MCF 10A (cell line): Measurements from ENCODE around the gene MCTP2. TPM values are rescaled to one million over a fixed set of nuclear protein-coding genes. Genes with fewer than 3 reads are reported as not detected.

Source experiments
- BruUV-seq: library from RNA; stranded (reverse); fragments of 400-500 nt; replicated peaks from 2 replicates; lab custom pipeline; 2021; lab: Mats Ljungman, UMichigan
- CTCF ChIA-PET: fragments of 300-600 bp; sonication (Branson Sonifier 250); formaldehyde crosslinking; extraction: SDS; loops from one replicate; lab custom pipeline; 2021; ENCODE audit warnings: antibody characterized with exemption, inconsistent platforms; lab: Yijun Ruan, JAX
- POLR2A ChIA-PET: fragments of 300-600, 350-650 bp; sonication (Branson Sonifier 250); formaldehyde crosslinking; extraction: SDS; loops from one replicate; lab custom pipeline; 2020; ENCODE audit warnings: antibody characterized with exemption, inconsistent platforms; lab: Yijun Ruan, JAX
- DNase-seq: peaks from one replicate; pipeline ENCODE4 v3.0.0-alpha.2; 2018; ENCODE audit not compliant: unreplicated experiment
- H3K27ac Mint-ChIP-seq: one replicate; pipeline ENCODE4 v1.8.0; 2022; ENCODE audit warnings: mild to moderate bottlenecking, low read depth, mixed read lengths; ENCODE audit not compliant: unreplicated experiment
- H3K27me3 Mint-ChIP-seq: one replicate; pipeline ENCODE4 v1.8.0; 2022; ENCODE audit warnings: mixed read lengths; ENCODE audit not compliant: insufficient read depth, unreplicated experiment
- H3K36me3 Mint-ChIP-seq: one replicate; pipeline ENCODE4 v1.8.0; 2022; ENCODE audit warnings: mild to moderate bottlenecking, moderate library complexity, mixed read lengths; ENCODE audit not compliant: insufficient read depth, unreplicated experiment
- H3K4me1 Mint-ChIP-seq: one replicate; pipeline ENCODE4 v1.8.0; 2022; ENCODE audit warnings: mixed read lengths; ENCODE audit not compliant: insufficient read depth, unreplicated experiment
- H3K4me3 Mint-ChIP-seq: one replicate; pipeline ENCODE4 v1.8.0; 2022; ENCODE audit warnings: mild to moderate bottlenecking, moderate library complexity, mixed read lengths; ENCODE audit not compliant: unreplicated experiment
- H3K9me3 Mint-ChIP-seq: one replicate; pipeline ENCODE4 v1.8.0; 2022; ENCODE audit warnings: mixed read lengths; ENCODE audit not compliant: unreplicated experiment
- intact Hi-C: fragments of 100-400 bp; cut with micrococcal nuclease; formaldehyde crosslinking; loops from 2 replicates; pipeline ENCODE4 v1.14.1; 2022
- total RNA-seq: library from RNA; stranded (reverse); gene quantifications from 2 replicates; pipeline ENCODE4 v1.2.3, GENCODE V29; 2022
- TF ChIP-seq, protein P1 (sequence below): fragments of 200-600 bp; IDR thresholded peaks from one replicate; pipeline ENCODE4 v1.8.0; 2022; ENCODE audit warnings: antibody characterized with exemption, mild to moderate bottlenecking; ENCODE audit not compliant: unreplicated experiment

Gene MCTP2
- total RNA-seq, 1 experiment from 2014 or later = 25.7 TPM

DNA sequence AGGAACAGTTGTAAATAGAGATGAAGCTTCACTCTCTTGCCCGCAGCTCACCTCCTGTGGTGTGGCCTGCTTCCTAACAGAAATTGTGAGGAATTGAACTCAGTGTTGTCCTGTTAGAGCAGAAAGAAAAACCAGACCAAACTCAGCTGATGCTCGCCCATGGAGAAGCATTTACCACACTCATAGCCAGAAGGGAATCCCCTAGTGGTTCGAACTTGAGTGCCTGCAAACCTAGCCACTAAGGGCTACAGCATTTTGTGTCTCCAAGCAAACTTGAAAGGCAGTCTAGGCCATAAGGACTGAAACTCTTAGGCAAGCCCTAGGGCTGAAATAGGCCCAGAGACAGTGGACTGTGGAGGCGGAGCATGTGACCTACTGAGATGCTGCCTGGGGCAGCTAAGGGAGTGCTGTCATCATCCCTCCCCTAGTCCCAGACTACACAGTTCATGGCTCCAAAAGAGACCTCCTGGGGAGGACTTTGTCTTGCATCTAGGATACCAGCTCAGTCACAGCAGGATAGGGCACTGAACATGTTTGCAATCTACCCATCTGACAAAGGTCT is 44.5 kb upstream of the MCTP2 start:
- peaks cover under 1% of the 10 kb centered on the region for H3K4me1 Mint-ChIP-seq
- H3K4me3 Mint-ChIP-seq = no peak overlapping the region
- CTCF ChIA-PET = interaction anchor here (0.7 to 1.8 kb wide), 2 partner anchors 121 to 137 kb away, joined by 3 to 17 read pairs; no protein-coding TSS in a partner anchor
- no peaks in the 10 kb centered on the region for H3K27me3 Mint-ChIP-seq
- H3K9me3 Mint-ChIP-seq = no peaks in the 10 kb centered on the region
- TF ChIP-seq, protein P1, sequence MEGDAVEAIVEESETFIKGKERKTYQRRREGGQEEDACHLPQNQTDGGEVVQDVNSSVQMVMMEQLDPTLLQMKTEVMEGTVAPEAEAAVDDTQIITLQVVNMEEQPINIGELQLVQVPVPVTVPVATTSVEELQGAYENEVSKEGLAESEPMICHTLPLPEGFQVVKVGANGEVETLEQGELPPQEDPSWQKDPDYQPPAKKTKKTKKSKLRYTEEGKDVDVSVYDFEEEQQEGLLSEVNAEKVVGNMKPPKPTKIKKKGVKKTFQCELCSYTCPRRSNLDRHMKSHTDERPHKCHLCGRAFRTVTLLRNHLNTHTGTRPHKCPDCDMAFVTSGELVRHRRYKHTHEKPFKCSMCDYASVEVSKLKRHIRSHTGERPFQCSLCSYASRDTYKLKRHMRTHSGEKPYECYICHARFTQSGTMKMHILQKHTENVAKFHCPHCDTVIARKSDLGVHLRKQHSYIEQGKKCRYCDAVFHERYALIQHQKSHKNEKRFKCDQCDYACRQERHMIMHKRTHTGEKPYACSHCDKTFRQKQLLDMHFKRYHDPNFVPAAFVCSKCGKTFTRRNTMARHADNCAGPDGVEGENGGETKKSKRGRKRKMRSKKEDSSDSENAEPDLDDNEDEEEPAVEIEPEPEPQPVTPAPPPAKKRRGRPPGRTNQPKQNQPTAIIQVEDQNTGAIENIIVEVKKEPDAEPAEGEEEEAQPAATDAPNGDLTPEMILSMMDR = no peak
- DNase-seq = no peak
- no peaks in the 10 kb centered on the region for H3K36me3 Mint-ChIP-seq
- no TSS peak for BruUV-seq
- intact Hi-C loops = no loop called here
- no peak overlapping the region for H3K27ac Mint-ChIP-seq
- POLR2A ChIA-PET = no interaction called here

DNA sequence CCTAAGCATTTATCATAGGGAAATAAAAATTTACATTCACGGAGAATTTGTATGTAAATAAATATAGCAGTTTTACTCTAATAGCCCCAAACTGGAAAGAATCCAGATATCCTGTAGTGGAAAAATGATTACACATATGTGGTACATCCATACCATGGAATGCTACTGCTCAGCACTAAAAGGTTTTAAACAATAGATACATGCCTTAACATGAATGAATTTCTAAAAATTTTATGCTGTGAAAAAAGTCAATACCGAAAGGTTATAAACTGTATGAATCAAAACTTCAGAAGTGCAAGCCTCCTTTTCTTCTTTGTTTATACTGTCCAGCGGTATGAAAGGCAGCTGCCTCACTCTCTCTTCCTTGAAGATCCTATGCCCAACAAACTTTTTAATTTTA is 37.5 kb upstream of the MCTP2 start:
- CTCF ChIA-PET = no interaction called here

DNA sequence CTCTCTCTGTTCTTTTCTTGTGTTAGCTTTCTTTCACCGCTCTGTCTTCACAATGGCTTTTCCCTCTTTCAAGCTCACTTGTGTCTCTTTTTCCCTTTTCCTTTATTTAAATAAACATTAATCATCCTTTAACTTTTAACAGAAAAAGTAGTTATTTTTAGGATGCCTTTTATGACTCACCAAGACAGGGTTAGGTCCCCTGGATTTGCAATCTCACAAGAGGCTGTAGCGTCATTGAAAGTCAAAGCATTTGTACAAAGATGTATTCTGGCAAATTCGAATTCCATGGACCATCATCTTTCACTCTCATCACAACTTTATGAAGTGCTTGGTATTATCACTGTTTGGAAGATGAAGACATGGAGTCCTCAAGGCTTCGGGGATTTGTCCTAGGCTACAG is 34.8 kb upstream of the MCTP2 start:
- Mint-ChIP-seq H3K27ac (no peak overlapping the region), H3K9me3 (no peaks in the 10 kb centered on the region), H3K4me1 (peaks cover 4% of the 10 kb centered on the region), H3K36me3 (no peaks in the 10 kb centered on the region), H3K4me3 (no peak overlapping the region), H3K27me3 (no peaks in the 10 kb centered on the region)
- no TSS peak for BruUV-seq
- POLR2A ChIA-PET = no interaction called here
- DNase-seq = no peak
- CTCF ChIA-PET = no interaction called here
- intact Hi-C loops = no loop called here
- TF ChIP-seq, protein P1 = no peak

More for the DNA sequence above, 37.5 kb upstream of the MCTP2 start:
- no peak overlapping the region for H3K4me3 Mint-ChIP-seq
- H3K27me3 Mint-ChIP-seq = no peaks in the 10 kb centered on the region
- H3K9me3 Mint-ChIP-seq = no peaks in the 10 kb centered on the region
- no TSS peak for BruUV-seq
- intact Hi-C loops = no loop called here
- H3K36me3 Mint-ChIP-seq = no peaks in the 10 kb centered on the region
- H3K27ac Mint-ChIP-seq = no peak overlapping the region
- DNase-seq = no peak
- POLR2A ChIA-PET = interaction anchor here (0.5 kb wide), 1 partner anchor 10 kb away, joined by 3 read pairs; no protein-coding TSS in a partner anchor
- TF ChIP-seq, protein P1 = no peak
- peaks cover 4% of the 10 kb centered on the region for H3K4me1 Mint-ChIP-seq

DNA sequence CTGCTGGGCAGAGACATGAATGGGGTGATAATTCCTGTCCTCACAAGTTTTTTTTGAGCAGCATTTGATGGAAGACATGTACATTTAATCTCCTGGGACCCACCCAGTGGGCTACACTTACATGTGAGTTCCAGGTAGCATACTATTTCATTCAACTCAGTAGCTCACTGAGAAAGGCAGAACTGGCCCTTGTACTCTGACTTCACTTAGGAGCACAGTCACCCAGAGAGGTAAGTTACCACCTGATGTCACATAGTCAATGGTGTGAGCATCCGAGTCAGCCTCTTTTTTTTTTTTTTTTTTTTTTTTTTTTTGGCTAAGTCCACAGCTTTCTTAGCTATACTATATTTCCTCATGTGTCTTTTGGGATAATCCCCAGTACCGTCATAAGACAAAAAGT is 32.7 kb upstream of the MCTP2 start:
- ChIA-PET POLR2A (no interaction called here), CTCF (no interaction called here)
- H3K27ac Mint-ChIP-seq = no peak overlapping the region
- no peak overlapping the region for H3K4me3 Mint-ChIP-seq
- intact Hi-C loops = no loop called here
- no peaks in the 10 kb centered on the region for H3K9me3 Mint-ChIP-seq
- H3K27me3 Mint-ChIP-seq = no peaks in the 10 kb centered on the region
- no TSS peak for BruUV-seq
- no peaks in the 10 kb centered on the region for H3K36me3 Mint-ChIP-seq
- H3K4me1 Mint-ChIP-seq = no peaks in the 10 kb centered on the region
- TF ChIP-seq, protein P1 = no peak
- DNase-seq = no peak
